Measurements from ENCODE around the gene HEBP2.

DNA sequence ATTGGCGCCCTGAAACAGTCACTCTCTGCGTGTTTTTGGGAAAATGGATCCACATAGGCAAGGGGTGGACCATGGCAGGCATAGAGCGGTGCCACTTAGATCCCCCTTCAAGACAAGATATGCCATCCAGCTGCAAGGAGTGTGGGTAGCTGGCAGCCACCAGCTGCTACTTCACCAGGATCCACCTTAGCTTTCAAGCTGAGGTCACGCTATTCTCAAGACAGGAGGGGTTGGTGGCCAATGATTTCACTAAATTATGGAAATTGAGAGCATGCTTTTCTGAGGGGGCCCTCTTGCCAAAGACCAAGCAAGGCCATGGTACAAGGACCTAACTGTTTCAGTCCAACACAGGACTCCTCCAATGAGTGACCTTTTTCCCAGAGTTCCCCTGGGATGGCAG, 16.3 kb downstream of the HEBP2 start:
- TF ChIP-seq, protein P1, sequence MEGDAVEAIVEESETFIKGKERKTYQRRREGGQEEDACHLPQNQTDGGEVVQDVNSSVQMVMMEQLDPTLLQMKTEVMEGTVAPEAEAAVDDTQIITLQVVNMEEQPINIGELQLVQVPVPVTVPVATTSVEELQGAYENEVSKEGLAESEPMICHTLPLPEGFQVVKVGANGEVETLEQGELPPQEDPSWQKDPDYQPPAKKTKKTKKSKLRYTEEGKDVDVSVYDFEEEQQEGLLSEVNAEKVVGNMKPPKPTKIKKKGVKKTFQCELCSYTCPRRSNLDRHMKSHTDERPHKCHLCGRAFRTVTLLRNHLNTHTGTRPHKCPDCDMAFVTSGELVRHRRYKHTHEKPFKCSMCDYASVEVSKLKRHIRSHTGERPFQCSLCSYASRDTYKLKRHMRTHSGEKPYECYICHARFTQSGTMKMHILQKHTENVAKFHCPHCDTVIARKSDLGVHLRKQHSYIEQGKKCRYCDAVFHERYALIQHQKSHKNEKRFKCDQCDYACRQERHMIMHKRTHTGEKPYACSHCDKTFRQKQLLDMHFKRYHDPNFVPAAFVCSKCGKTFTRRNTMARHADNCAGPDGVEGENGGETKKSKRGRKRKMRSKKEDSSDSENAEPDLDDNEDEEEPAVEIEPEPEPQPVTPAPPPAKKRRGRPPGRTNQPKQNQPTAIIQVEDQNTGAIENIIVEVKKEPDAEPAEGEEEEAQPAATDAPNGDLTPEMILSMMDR (IDR thresholded peaks at IDR 0.05), result no peak
- TF ChIP-seq ZNF317 (CRISPR knock-in tag; IDR thresholded peaks at IDR 0.05; ENCODE audit: borderline replicate concordance, low read depth), result no peak
- TF ChIP-seq FOXJ3 (CRISPR knock-in tag; IDR thresholded peaks at IDR 0.05; ENCODE audit: borderline replicate concordance), result no peak
- TF ChIP-seq, protein P2, sequence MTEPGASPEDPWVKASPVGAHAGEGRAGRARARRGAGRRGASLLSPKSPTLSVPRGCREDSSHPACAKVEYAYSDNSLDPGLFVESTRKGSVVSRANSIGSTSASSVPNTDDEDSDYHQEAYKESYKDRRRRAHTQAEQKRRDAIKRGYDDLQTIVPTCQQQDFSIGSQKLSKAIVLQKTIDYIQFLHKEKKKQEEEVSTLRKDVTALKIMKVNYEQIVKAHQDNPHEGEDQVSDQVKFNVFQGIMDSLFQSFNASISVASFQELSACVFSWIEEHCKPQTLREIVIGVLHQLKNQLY (CRISPR knock-in tag; IDR thresholded peaks at IDR 0.05), result no peak

All from WTC11 (cell line).